Left renal pelvis (tissue), 4 donors: ENCODE data around the gene TMEFF2. TPM values are rescaled to one million over a fixed set of nuclear protein-coding genes. Genes with fewer than 3 reads are reported as not detected.

Experiments
- DNase-seq, 4 donors: peaks; one replicate each; pipeline ENCODE4 v3.0.0-alpha.2; 2013; ENCODE audit warnings: low read depth in 4 of 4, low spot score in 3 of 4
- polyA plus RNA-seq, 4 donors: library from polyadenylated mRNA; unstranded; fragments of 120-200 nt; gene quantifications; one replicate each; pipeline ENCODE4 v1.2.1, GENCODE V29; 2013; ENCODE audit not compliant: insufficient read length in 4 of 4

TMEFF2 gene
- polyA plus RNA-seq, 4 donors: 5.7 to 20.9 (median 11.2) TPM

GRCh38 chr2:192025637-192026036, 169.1 kb downstream of the TMEFF2 start:
- no peak for DNase-seq

- no peak for DNase-seq
These were observed 171.7 kb downstream of the TMEFF2 start for GRCh38 chr2:192023006-192023405.

GRCh38 chr2:192017844-192018243, 176.9 kb downstream of the TMEFF2 start:
- DNase-seq: no peak

- DNase-seq: no peak
These were observed 178.5 kb downstream of the TMEFF2 start for GRCh38 chr2:192016265-192016664.

- DNase-seq: no peak
These were observed 181.5 kb downstream of the TMEFF2 start for GRCh38 chr2:192013211-192013610.

- no peak for DNase-seq
These were observed 183.5 kb downstream of the TMEFF2 start for GRCh38 chr2:192011196-192011595.

GRCh38 chr2:192010073-192010472, 184.7 kb downstream of the TMEFF2 start:
- DNase-seq: no peak

- no peak for DNase-seq
These were observed 187.0 kb downstream of the TMEFF2 start for GRCh38 chr2:192007581-192008228.

- no peak for DNase-seq
These were observed 189.5 kb downstream of the TMEFF2 start for GRCh38 chr2:192005211-192005610.

- no peak for DNase-seq
These were observed 190.4 kb downstream of the TMEFF2 start for GRCh38 chr2:192004188-192004963.

GRCh38 chr2:192002418-192002817, 192.3 kb downstream of the TMEFF2 start:
- DNase-seq: no peak

- no peak for DNase-seq
These were observed 194.3 kb downstream of the TMEFF2 start for GRCh38 chr2:192000196-192000980.

GRCh38 chr2:191999101-191999841, 195.5 kb downstream of the TMEFF2 start:
- no peak for DNase-seq

GRCh38 chr2:191995285-191995684, 199.4 kb downstream of the TMEFF2 start:
- DNase-seq: no peak

- DNase-seq: no peak
These were observed 200.0 kb downstream of the TMEFF2 start for GRCh38 chr2:191994749-191995148.

- DNase-seq: no peak
These were observed 203.3 kb downstream of the TMEFF2 start for GRCh38 chr2:191991442-191991841.

- DNase-seq: no peak
These were observed 209.0 kb downstream of the TMEFF2 start for GRCh38 chr2:191985740-191986139.

- no peak for DNase-seq
These were observed 211.1 kb downstream of the TMEFF2 start for GRCh38 chr2:191983591-191983990.

- no peak for DNase-seq
These were observed 211.5 kb downstream of the TMEFF2 start for GRCh38 chr2:191983186-191983585.

- no peak for DNase-seq
These were observed 213.0 kb downstream of the TMEFF2 start for GRCh38 chr2:191981706-191982105.

GRCh38 chr2:191980483-191980882, 214.2 kb downstream of the TMEFF2 start:
- no peak for DNase-seq
